ENCODE measurements around the gene PRKCE. TPM values are rescaled to one million over a fixed set of nuclear protein-coding genes. Genes with fewer than 3 reads are reported as not detected.

The PRKCE gene
- total RNA-seq, 1 donor from 2014 or later = 4.6 TPM

GRCh38 chr2:46014911-46015654 lies 363.6 kb downstream of the PRKCE start:
- no peaks in the 10 kb centered on the region for H3K36me3 ChIP-seq
- intact Hi-C loops (cut with DNase I) = loop anchor here (5.0 kb wide), 3 partner anchors 47 to 352 kb away; partner anchors contain the start of gene EPAS1
- H3K9me3 ChIP-seq = no peaks in the 10 kb centered on the region
- no peak overlapping the region for H3K27ac ChIP-seq
- no peak for DNase-seq (ENCODE audit: low spot score in 2 of 2)
- peaks cover 0 to 15% of the 10 kb centered on the region in 2 donors for H3K4me1 ChIP-seq
- no peaks in the 10 kb centered on the region for H3K27me3 ChIP-seq
- TF ChIP-seq CTCF (IDR thresholded peaks at IDR 0.05) = no peak
- no peak overlapping the region for H3K4me3 ChIP-seq

- Histone ChIP-seq H3K27me3 (no peaks in the 10 kb centered on the region), H3K27ac (peak overlapping the region in 1 of 2 donors; percentile 20), H3K4me1 (peaks cover 0 to 15% of the 10 kb centered on the region in 2 donors), H3K36me3 (no peaks in the 10 kb centered on the region), H3K4me3 (no peak overlapping the region), H3K9me3 (no peaks in the 10 kb centered on the region)
- no peak for TF ChIP-seq CTCF (IDR thresholded peaks at IDR 0.05)
- intact Hi-C loops (cut with DNase I) = no loop called here
- no peak for DNase-seq (ENCODE audit: low spot score in 2 of 2)
Observed at GRCh38 chr2:46015671-46016070, 364.2 kb downstream of the PRKCE start.

- no peaks in the 10 kb centered on the region for H3K36me3 ChIP-seq
- intact Hi-C loops (cut with DNase I) = no loop called here
- peak overlapping the region in 1 of 2 donors; percentile 20 for H3K27ac ChIP-seq
- TF ChIP-seq CTCF (IDR thresholded peaks at IDR 0.05) = no peak
- H3K4me3 ChIP-seq = no peak overlapping the region
- DNase-seq (ENCODE audit: low spot score in 2 of 2) = no peak
- H3K27me3 ChIP-seq = no peaks in the 10 kb centered on the region
- H3K9me3 ChIP-seq = no peaks in the 10 kb centered on the region
- peaks cover 0 to 15% of the 10 kb centered on the region in 2 donors for H3K4me1 ChIP-seq
Observed at GRCh38 chr2:46016091-46016490, 364.6 kb downstream of the PRKCE start.

GRCh38 chr2:46018773-46019591 lies 367.5 kb downstream of the PRKCE start:
- no peak overlapping the region for H3K4me3 ChIP-seq
- intact Hi-C loops (cut with DNase I) = no loop called here
- DNase-seq (ENCODE audit: low spot score in 2 of 2) = no peak
- no peaks in the 10 kb centered on the region for H3K9me3 ChIP-seq
- no peak for TF ChIP-seq CTCF (IDR thresholded peaks at IDR 0.05)
- peaks cover 0 to 13% of the 10 kb centered on the region in 2 donors for H3K4me1 ChIP-seq
- no peaks in the 10 kb centered on the region for H3K36me3 ChIP-seq
- no peak overlapping the region for H3K27ac ChIP-seq
- no peaks in the 10 kb centered on the region for H3K27me3 ChIP-seq

GRCh38 chr2:46020416-46020815 lies 368.9 kb downstream of the PRKCE start:
- no peak for DNase-seq (ENCODE audit: low spot score in 2 of 2)
- Histone ChIP-seq H3K27ac (no peak overlapping the region), H3K36me3 (no peaks in the 10 kb centered on the region), H3K4me3 (no peak overlapping the region), H3K4me1 (peaks cover 0 to 7% of the 10 kb centered on the region in 2 donors), H3K9me3 (no peaks in the 10 kb centered on the region), H3K27me3 (no peaks in the 10 kb centered on the region)
- TF ChIP-seq CTCF (IDR thresholded peaks at IDR 0.05) = no peak
- intact Hi-C loops (cut with DNase I) = no loop called here

All from ascending aorta (tissue), 2 donors.